CD4-positive, alpha-beta T cell (primary cell): Measurements from ENCODE around the gene LITAF. TPM values are rescaled to one million over a fixed set of nuclear protein-coding genes. Genes with fewer than 3 reads are reported as not detected.

Experiments used
- ATAC-seq: fragments of 200-7000 bp; cut with Tn5 transposase; one replicate; pipeline ENCODE4 v1.10.0; 2022; ENCODE audit warnings: mild to moderate bottlenecking; ENCODE audit not compliant: poor library complexity
- CTCF ChIA-PET: fragments of 350-600 bp; sonication (Branson Sonifier 250); formaldehyde crosslinking; loops from one replicate; lab custom pipeline; 2021; ENCODE audit warnings: antibody characterized with exemption, inconsistent platforms; lab: Charles Lee
- POLR2A ChIA-PET: fragments of 350-600 bp; sonication (Branson Sonifier 250); formaldehyde crosslinking; loops from one replicate; lab custom pipeline; 2021; ENCODE audit warnings: antibody characterized with exemption, inconsistent platforms; lab: Charles Lee
- DNase-seq, 14 experiments: peaks; one replicate each; pipeline ENCODE4 v3.0.0-alpha.2; 2013 to 2020; ENCODE audit warnings: mixed read lengths in 2 of 14
- H3K27ac ChIP-seq, 2 donors: one replicate each; pipeline versions ENCODE4 v1.5.1 to v1.7.0; 2013; ENCODE audit warnings: low read length in 2 of 2, low read depth in 1 of 2, mild to moderate bottlenecking in 1 of 2
- H3K27me3 ChIP-seq, 2 experiments: 1 replicate in 1 of 2; 2 replicates in 1 of 2; pipeline versions ENCODE4 v1.6.1 to v1.7.0; 2013; ENCODE audit warnings: low read length in 2 of 2, control low read depth in 1 of 2, mild to moderate bottlenecking in 1 of 2, moderate library complexity in 1 of 2; ENCODE audit not compliant: insufficient read depth in 2 of 2, control insufficient read depth in 1 of 2
- H3K36me3 ChIP-seq: one replicate; pipeline ENCODE4 v1.6.1; 2013; ENCODE audit warnings: low read length, control low read depth; ENCODE audit not compliant: insufficient read depth
- H3K4me1 ChIP-seq: one replicate; pipeline ENCODE4 v1.6.1; 2013; ENCODE audit warnings: low read length, control low read depth; ENCODE audit not compliant: insufficient read depth
- H3K4me3 ChIP-seq: one replicate; pipeline ENCODE4 v1.5.1; 2013; ENCODE audit warnings: mild to moderate bottlenecking, low read length, moderate library complexity
- H3K9me3 ChIP-seq, 2 experiments: 1 replicate in 1 of 2; 2 replicates in 1 of 2; pipeline versions ENCODE4 v1.6.1 to v1.7.0; 2013; ENCODE audit warnings: low read length in 2 of 2, mild to moderate bottlenecking in 2 of 2, control low read depth in 1 of 2, moderate library complexity in 1 of 2; ENCODE audit not compliant: control insufficient read depth in 1 of 2, insufficient read depth in 1 of 2
- H3K27ac Mint-ChIP-seq: one replicate; pipeline ENCODE4 v1.8.0; 2020; ENCODE audit warnings: mixed read lengths
- H3K27me3 Mint-ChIP-seq: one replicate; pipeline ENCODE4 v1.8.0; 2021; ENCODE audit warnings: mixed read lengths
- H3K36me3 Mint-ChIP-seq: one replicate; pipeline ENCODE4 v1.8.0; 2021; ENCODE audit warnings: low read depth, mixed read lengths
- H3K4me1 Mint-ChIP-seq: one replicate; pipeline ENCODE4 v1.8.0; 2021; ENCODE audit warnings: low read depth, mixed read lengths
- H3K4me3 Mint-ChIP-seq: one replicate; pipeline ENCODE4 v1.8.0; 2020; ENCODE audit warnings: mild to moderate bottlenecking, mixed read lengths
- H3K9me3 Mint-ChIP-seq: one replicate; pipeline ENCODE4 v1.8.0; 2020; ENCODE audit warnings: mixed read lengths
- intact Hi-C, 2 experiments: fragments of 100-400 bp; cut with DNase I in 1 of 2; cut with micrococcal nuclease in 1 of 2; formaldehyde crosslinking; loops; one replicate each; pipeline versions ENCODE4 v1.15.1 to v1.9.0; 2023 to 2025; cut with DNase I, micrococcal nuclease
- total RNA-seq, 174 experiments: library from RNA in 2 of 174; stranded (reverse) in 2 of 174; gene quantifications; one replicate each; pipeline ENCODE4 v1.2.3 and lab custom pipeline; 2021 to 2026
- TF ChIP-seq, protein P1 (sequence below): fragments of 200-600 bp; IDR thresholded peaks from one replicate; pipeline ENCODE4 v1.8.0; 2022; ENCODE audit warnings: antibody characterized with exemption, mild to moderate bottlenecking

Gene LITAF
- total RNA-seq, 2 experiments from 2014 or later = 226 to 257 TPM

DNA sequence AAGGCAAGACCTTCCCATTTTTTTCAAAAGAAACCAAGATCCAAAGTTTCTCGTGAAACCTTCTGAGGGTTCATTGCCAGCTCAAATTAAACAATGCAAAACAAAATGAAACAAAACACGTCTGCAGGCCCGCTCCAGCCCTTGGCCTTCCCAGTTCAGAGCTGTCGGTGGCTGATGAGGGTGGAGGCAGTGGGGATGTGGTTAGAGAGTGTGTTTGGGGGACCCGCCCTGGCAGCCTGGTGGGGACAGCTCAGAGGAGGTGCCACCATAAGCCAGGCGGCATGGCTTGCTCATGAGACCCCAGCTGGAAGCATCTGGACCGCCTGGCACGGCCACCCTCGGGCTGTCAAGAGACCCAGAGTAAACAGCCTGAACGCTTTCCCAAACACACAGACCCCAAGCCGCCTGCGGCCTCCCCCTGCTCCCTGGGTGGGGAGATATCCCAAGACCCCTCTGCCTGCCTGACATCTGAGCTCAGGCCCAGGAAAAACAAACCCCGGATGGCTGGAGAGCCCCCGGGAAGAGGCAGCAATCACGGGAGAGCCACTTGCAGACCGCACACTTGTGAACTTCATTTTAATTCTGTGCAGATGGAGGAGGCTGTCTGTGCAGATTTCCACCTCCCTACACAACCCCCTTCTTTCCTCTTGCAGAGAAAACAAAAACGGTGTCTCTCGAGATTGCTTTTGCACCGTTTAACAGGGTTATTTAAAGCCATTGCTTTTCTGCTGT is 35.4 kb upstream of the LITAF start:
- H3K9me3 Mint-ChIP-seq = no peaks in the 10 kb centered on the region
- no peaks in the 10 kb centered on the region for H3K27me3 ChIP-seq
- peaks cover 0 to 12% of the 10 kb centered on the region in 2 experiments for H3K9me3 ChIP-seq
- DNase-seq (peak; percentile 34 to 88 (median 66)), ATAC-seq (peak; percentile 83)
- H3K36me3 Mint-ChIP-seq = peaks cover 4% of the 10 kb centered on the region
- CTCF ChIA-PET = interaction anchor here (0.5 to 1.7 kb wide), 3 partner anchors 67 to 437 kb away, joined by 3 to 10 read pairs (median 3); no protein-coding TSS in a partner anchor
- POLR2A ChIA-PET = interaction anchor here (0.6 to 4.9 kb wide), 31 partner anchors 9 to 367 kb away, joined by 3 to 55 read pairs (median 5); partner anchors contain the start of genes GSPT1, LITAF, SNN and SOCS1
- H3K36me3 ChIP-seq = no peaks in the 10 kb centered on the region
- H3K4me3 ChIP-seq = peak overlapping the region; percentile 47
- H3K4me1 Mint-ChIP-seq = peaks cover 66% of the 10 kb centered on the region
- TF ChIP-seq, protein P1, sequence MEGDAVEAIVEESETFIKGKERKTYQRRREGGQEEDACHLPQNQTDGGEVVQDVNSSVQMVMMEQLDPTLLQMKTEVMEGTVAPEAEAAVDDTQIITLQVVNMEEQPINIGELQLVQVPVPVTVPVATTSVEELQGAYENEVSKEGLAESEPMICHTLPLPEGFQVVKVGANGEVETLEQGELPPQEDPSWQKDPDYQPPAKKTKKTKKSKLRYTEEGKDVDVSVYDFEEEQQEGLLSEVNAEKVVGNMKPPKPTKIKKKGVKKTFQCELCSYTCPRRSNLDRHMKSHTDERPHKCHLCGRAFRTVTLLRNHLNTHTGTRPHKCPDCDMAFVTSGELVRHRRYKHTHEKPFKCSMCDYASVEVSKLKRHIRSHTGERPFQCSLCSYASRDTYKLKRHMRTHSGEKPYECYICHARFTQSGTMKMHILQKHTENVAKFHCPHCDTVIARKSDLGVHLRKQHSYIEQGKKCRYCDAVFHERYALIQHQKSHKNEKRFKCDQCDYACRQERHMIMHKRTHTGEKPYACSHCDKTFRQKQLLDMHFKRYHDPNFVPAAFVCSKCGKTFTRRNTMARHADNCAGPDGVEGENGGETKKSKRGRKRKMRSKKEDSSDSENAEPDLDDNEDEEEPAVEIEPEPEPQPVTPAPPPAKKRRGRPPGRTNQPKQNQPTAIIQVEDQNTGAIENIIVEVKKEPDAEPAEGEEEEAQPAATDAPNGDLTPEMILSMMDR = no peak
- H3K27me3 Mint-ChIP-seq = no peaks in the 10 kb centered on the region
- H3K27ac Mint-ChIP-seq = peak overlapping the region; percentile 99
- peak overlapping the region; percentile 79 to 82 for H3K27ac ChIP-seq
- intact Hi-C loops = loop anchor here (1.0 to 5.0 kb wide), 4 partner anchors 37 to 62 kb away; no protein-coding TSS in a partner anchor
- peaks cover 77% of the 10 kb centered on the region for H3K4me1 ChIP-seq
- peak overlapping the region; percentile 81 for H3K4me3 Mint-ChIP-seq

DNA sequence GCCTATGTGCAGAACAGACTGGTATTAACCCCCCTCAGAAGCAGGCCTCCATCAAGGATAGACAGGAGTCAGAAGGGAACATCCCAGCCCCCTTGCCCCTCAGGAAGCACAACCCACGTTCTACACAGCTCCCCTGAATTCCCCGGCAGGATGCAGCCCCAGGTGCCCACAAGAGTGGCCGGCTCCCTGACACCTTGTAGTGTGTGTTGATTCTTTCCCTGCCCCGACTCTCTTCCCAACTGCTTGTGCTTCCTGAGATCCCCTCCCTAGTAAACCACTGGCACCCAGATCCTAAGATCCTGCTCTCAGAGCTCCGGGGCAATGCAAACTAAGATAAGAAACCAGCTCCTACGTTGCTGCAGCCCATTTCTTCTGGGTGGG is 34.8 kb upstream of the LITAF start:
- Histone ChIP-seq H3K27me3 (no peaks in the 10 kb centered on the region), H3K27ac (peak overlapping the region; percentile 79 to 82), H3K4me1 (peaks cover 77% of the 10 kb centered on the region), H3K4me3 (peak overlapping the region; percentile 47), H3K36me3 (no peaks in the 10 kb centered on the region), H3K9me3 (peaks cover 0 to 12% of the 10 kb centered on the region in 2 experiments)
- POLR2A ChIA-PET = interaction anchor here (0.6 to 4.9 kb wide), 30 partner anchors 8 to 367 kb away, joined by 3 to 55 read pairs (median 6); partner anchors contain the start of genes GSPT1, LITAF, SNN and SOCS1
- H3K27ac Mint-ChIP-seq = peak overlapping the region; percentile 99
- intact Hi-C loops = loop anchor here in 1 of 2 experiments (5.0 kb wide), 2 partner anchors 39 to 59 kb away; no protein-coding TSS in a partner anchor
- ATAC-seq (no peak), DNase-seq (peak in 3 of 14 experiments; percentile 36 to 51 (median 48))
- TF ChIP-seq, protein P1 = no peak
- H3K27me3 Mint-ChIP-seq = no peaks in the 10 kb centered on the region
- peak overlapping the region; percentile 81 for H3K4me3 Mint-ChIP-seq
- H3K9me3 Mint-ChIP-seq = no peaks in the 10 kb centered on the region
- H3K36me3 Mint-ChIP-seq = peaks cover 4% of the 10 kb centered on the region
- peaks cover 67% of the 10 kb centered on the region for H3K4me1 Mint-ChIP-seq
- CTCF ChIA-PET = interaction anchor here (0.5 to 1.7 kb wide), 3 partner anchors 67 to 437 kb away, joined by 3 to 10 read pairs (median 3); no protein-coding TSS in a partner anchor

DNA sequence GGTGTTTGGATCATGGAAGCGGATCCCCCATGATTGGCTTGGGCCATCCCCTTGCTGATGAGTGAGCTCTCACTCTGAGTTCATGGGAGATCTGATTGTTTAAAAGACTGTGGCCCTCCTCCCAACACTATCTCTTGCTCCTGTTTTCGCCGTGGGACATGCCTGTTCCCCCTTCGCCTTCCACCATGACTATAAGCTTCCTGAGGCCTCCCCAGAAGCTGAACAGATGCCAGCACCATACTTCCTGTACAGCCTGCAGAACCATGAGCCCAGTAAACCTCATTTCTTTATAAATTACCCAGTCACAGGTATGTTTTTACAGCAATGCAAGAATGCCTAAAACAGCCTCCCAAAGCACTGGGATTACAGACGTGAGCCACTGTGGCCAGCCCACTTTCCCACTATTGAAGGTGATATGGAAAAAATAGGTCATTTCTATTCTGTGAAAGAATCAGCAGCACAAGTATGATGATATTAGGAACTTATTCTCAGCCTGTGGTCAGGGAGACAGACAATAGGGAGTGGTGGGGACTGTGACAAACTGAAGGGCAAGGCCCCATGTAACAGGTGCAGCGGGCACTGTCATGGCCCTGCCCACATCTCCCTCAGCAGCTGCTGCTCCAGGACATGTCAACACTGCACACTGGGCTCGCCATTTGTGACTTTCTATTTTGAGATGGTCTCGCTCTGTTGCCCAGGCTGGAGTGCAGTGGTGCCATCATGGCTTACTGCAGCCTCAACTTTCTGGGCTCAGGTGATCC is 33.7 kb upstream of the LITAF start:
- TF ChIP-seq, protein P1 = no peak
- H3K4me1 ChIP-seq = peaks cover 81% of the 10 kb centered on the region
- peaks cover 0 to 12% of the 10 kb centered on the region in 2 experiments for H3K9me3 ChIP-seq
- ATAC-seq (no peak), DNase-seq (no peak)
- H3K36me3 ChIP-seq = no peaks in the 10 kb centered on the region
- H3K27me3 ChIP-seq = no peaks in the 10 kb centered on the region
- H3K9me3 Mint-ChIP-seq = no peaks in the 10 kb centered on the region
- no peaks in the 10 kb centered on the region for H3K27me3 Mint-ChIP-seq
- ChIA-PET POLR2A (interaction anchor here (0.6 to 4.9 kb wide), 11 partner anchors 11 to 656 kb away, joined by 3 to 55 read pairs (median 7); partner anchors contain the start of gene LITAF), CTCF (no interaction called here)
- peaks cover 66% of the 10 kb centered on the region for H3K4me1 Mint-ChIP-seq
- no peak overlapping the region for H3K4me3 ChIP-seq
- intact Hi-C loops = loop anchor here in 1 of 2 experiments (5.0 kb wide), 2 partner anchors 38 to 58 kb away; no protein-coding TSS in a partner anchor
- H3K27ac ChIP-seq = peak overlapping the region; percentile 62 to 82
- H3K4me3 Mint-ChIP-seq = peak overlapping the region; percentile 70
- H3K36me3 Mint-ChIP-seq = peaks cover 4% of the 10 kb centered on the region
- peak overlapping the region; percentile 99 for H3K27ac Mint-ChIP-seq
